Smooth muscle cell (in vitro differentiated cells): ENCODE results near the gene MISFA. TPM values are rescaled to one million over a fixed set of nuclear protein-coding genes. Genes with fewer than 3 reads are reported as not detected.
A peak's percentile ranks its signal among the peaks of the same experiment; 100 is the strongest.
"Not testable (repeated sequence)": the region's sequence is repeated elsewhere in the genome, so short reads cannot be mapped to it uniquely, and the experiment has no call there.

Experiments
- DNase-seq: peaks from one replicate; lab custom pipeline; 2025; ENCODE audit not compliant: unreplicated experiment; lab: John Stamatoyannopoulos, UW
- H2AFZ ChIP-seq: fragments of 200-600 bp; sonication (generic); 2 replicates; pipeline ENCODE4 v1.6.0; 2016; ENCODE audit warnings: antibody characterized with exemption, low read depth, mild to moderate bottlenecking
- H3F3A ChIP-seq: fragments of 200-600 bp; sonication (generic); 2 replicates; pipeline ENCODE4 v1.6.0; 2017; ENCODE audit warnings: antibody characterized with exemption, low read depth
- H3K27ac ChIP-seq: fragments of 200-600 bp; sonication (generic); 2 replicates; pipeline ENCODE4 v1.5.1; 2016; ENCODE audit warnings: low read depth, mild to moderate bottlenecking
- H3K27me3 ChIP-seq: fragments of 200-600 bp; sonication (generic); 2 replicates; pipeline ENCODE4 v1.6.1; 2016; ENCODE audit warnings: low read depth, mild to moderate bottlenecking
- H3K36me3 ChIP-seq: fragments of 200-600 bp; sonication (generic); 2 replicates; pipeline ENCODE4 v1.5.1; 2016; ENCODE audit warnings: low read depth
- H3K4me1 ChIP-seq: fragments of 200-600 bp; sonication (generic); 2 replicates; pipeline ENCODE4 v1.5.1; 2016; ENCODE audit warnings: low read depth
- H3K4me2 ChIP-seq: fragments of 200-600 bp; sonication (generic); 2 replicates; pipeline ENCODE4 v1.6.0; 2016; ENCODE audit warnings: mild to moderate bottlenecking
- H3K4me3 ChIP-seq: fragments of 200-600 bp; sonication (generic); 2 replicates; pipeline ENCODE4 v1.5.1; 2016; ENCODE audit warnings: mild to moderate bottlenecking
- H3K79me2 ChIP-seq: fragments of 200-600 bp; sonication (generic); 2 replicates; pipeline ENCODE4 v1.6.0; 2016; ENCODE audit warnings: low read depth, mild to moderate bottlenecking
- H3K9ac ChIP-seq: fragments of 200-600 bp; sonication (generic); 2 replicates; pipeline ENCODE4 v1.6.0; 2016; ENCODE audit warnings: low read depth
- H3K9me3 ChIP-seq: fragments of 200-600 bp; sonication (generic); replicated peaks from 2 replicates; pipeline ENCODE4 v1.5.1; 2016; ENCODE audit warnings: low read depth
- H4K20me1 ChIP-seq: fragments of 200-600 bp; sonication (generic); 2 replicates; pipeline ENCODE4 v1.6.0; 2016; ENCODE audit warnings: low read depth
- WGBS: methylation state at CpG from one replicate; pipeline ENCODE4 v1.1.7; 2016; ENCODE audit warnings: low lambda C conversion rate; 5-methylcytosine and 5-hydroxymethylcytosine counted together
- polyA plus RNA-seq: library from polyadenylated mRNA; unstranded; fragments of >200 nt; fragmentation: Nextera tagmentation; extraction: Ambion mirVana; gene quantifications from 2 replicates; pipeline ENCODE4 v1.2.1, GENCODE V29; 2016
- total RNA-seq: library from RNA; depleted of rRNA; stranded (reverse); fragments of >200 nt; gene quantifications from 2 replicates; pipeline ENCODE4 v1.2.3, GENCODE V29; 2014
- TF ChIP-seq, protein P1 (sequence below): fragments of 200-600 bp; sonication (generic); IDR thresholded peaks from 2 replicates; pipeline ENCODE4 v1.5.1; 2017; ENCODE audit warnings: borderline replicate concordance, mild to moderate bottlenecking, antibody characterized with exemption; ENCODE audit not compliant: insufficient read depth, poor library complexity, severe bottlenecking

MISFA gene
- total and polyA plus RNA-seq, 2 experiments from 2014 or later: 0.18 to 1.3 TPM

DNA sequence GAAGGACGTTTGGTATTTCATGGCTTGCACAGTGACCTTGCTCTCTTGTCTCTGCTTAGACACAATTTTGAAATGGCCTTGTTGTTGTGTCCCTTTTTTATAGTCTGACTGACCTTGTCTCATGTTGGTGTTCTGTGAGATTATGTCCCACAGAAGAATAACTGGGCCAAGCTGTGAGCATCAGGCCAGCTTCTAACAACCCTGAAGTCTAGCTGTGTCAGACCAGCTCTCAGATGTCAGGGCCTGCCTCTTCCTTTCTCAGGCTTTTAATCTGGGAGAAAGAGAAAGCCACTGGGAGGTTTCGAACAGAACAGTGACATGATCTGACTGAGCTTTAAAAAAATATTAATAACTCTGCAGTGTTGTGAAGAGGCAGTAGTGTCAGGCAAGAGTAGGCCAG is 9.0 kb upstream of the MISFA start:
- H3K79me2 ChIP-seq: peaks cover 60% of the 10 kb centered on the region
- H3K4me1 ChIP-seq: peaks cover 22% of the 10 kb centered on the region
- no peaks in the 10 kb centered on the region for H3F3A ChIP-seq
- H3K9ac ChIP-seq: no peak overlapping the region
- H3K36me3 ChIP-seq: no peaks in the 10 kb centered on the region
- no peaks in the 10 kb centered on the region for H4K20me1 ChIP-seq
- H3K9me3 ChIP-seq: no peaks in the 10 kb centered on the region
- 87% methylated on average over 2 of the region's 2 CpGs for WGBS
- H3K27me3 ChIP-seq: no peaks in the 10 kb centered on the region
- H3K27ac ChIP-seq: no peak overlapping the region
- DNase-seq: no peak
- H3K4me2 ChIP-seq: no peak overlapping the region
- no peak overlapping the region for H3K4me3 ChIP-seq
- TF ChIP-seq, protein P1, sequence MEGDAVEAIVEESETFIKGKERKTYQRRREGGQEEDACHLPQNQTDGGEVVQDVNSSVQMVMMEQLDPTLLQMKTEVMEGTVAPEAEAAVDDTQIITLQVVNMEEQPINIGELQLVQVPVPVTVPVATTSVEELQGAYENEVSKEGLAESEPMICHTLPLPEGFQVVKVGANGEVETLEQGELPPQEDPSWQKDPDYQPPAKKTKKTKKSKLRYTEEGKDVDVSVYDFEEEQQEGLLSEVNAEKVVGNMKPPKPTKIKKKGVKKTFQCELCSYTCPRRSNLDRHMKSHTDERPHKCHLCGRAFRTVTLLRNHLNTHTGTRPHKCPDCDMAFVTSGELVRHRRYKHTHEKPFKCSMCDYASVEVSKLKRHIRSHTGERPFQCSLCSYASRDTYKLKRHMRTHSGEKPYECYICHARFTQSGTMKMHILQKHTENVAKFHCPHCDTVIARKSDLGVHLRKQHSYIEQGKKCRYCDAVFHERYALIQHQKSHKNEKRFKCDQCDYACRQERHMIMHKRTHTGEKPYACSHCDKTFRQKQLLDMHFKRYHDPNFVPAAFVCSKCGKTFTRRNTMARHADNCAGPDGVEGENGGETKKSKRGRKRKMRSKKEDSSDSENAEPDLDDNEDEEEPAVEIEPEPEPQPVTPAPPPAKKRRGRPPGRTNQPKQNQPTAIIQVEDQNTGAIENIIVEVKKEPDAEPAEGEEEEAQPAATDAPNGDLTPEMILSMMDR: no peak
- H2AFZ ChIP-seq: no peak overlapping the region

DNA sequence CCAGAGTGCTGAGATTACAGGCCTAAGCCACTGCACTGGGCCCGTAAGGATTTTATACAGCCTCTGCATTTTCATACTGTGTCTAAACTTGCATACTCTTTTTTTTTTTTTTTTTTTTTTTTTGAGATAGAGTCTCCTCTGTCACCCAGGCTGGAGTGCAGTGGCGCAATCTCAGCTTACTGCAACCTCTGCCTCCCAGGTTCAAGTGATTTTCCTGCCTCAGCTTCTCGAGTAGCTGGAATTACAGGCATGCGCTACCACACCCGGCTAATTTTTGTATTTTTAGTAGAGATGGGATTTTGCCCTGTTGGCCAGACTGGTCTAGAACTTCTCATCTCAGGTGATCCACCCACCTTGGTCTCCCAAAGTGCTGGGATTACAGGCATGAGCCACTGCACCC is 5.5 kb upstream of the MISFA start:
- H3K4me3 ChIP-seq, H2AFZ ChIP-seq, H3K27ac ChIP-seq, DNase-seq, H3K27me3 ChIP-seq, H3K9me3 ChIP-seq, H4K20me1 ChIP-seq, H3K4me2 ChIP-seq, H3K9ac ChIP-seq, H3F3A ChIP-seq, H3K36me3 ChIP-seq: not testable (repeated sequence)
- H3K79me2 ChIP-seq: peaks cover 29% of the 10 kb centered on the region
- WGBS: 94% methylated on average over 5 of the region's 5 CpGs
- peaks cover 13% of the 10 kb centered on the region for H3K4me1 ChIP-seq

DNA sequence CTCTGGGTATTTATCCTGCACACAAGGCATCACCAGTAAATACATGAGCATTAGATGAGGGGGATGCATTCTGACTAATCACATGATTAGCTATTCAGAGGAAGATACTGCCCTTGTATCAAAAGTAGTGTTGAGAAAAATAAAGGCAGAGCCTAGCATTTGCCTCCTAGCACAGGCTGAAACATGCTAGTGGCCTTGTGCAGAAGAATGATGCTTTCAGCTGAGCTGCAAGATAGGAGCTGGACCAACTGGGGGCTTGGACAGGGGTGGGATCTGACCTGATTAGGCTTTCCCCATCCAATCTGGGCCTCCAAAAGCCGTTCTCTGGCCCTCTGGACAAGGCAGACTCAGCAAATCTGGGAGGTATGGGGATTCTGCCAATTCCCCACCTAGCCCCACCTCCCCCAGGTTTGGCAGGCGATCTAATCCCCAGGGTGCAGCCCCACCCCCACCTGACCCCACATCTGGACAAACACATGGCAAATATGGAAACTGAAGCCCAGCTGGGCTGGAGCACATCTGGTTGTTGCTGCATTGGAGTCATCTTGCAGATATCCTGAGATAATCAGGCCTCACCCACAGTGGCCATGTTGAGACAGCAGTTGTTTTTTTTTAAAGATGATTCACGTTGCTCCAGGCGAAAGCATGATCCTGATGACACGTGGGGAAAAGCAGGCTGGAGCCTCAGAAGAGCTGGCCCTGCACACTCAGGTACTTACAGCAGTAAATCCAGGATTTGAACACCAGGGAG is 4.4 kb upstream of the MISFA start:
- peaks cover 19% of the 10 kb centered on the region for H3K79me2 ChIP-seq
- no peak overlapping the region for H3K4me3 ChIP-seq
- TF ChIP-seq, protein P1: no peak
- no peaks in the 10 kb centered on the region for H4K20me1 ChIP-seq
- H3K36me3 ChIP-seq: no peaks in the 10 kb centered on the region
- WGBS: 57% methylated on average over 5 of the region's 5 CpGs
- H3K27me3 ChIP-seq: no peaks in the 10 kb centered on the region
- no peaks in the 10 kb centered on the region for H3K9me3 ChIP-seq
- H3K4me1 ChIP-seq: peaks cover 2% of the 10 kb centered on the region
- no peak for DNase-seq
- H3F3A ChIP-seq: no peaks in the 10 kb centered on the region
- no peak overlapping the region for H3K9ac ChIP-seq
- no peak overlapping the region for H3K4me2 ChIP-seq
- H3K27ac ChIP-seq: peak overlapping the region; percentile 38
- H2AFZ ChIP-seq: no peak overlapping the region

DNA sequence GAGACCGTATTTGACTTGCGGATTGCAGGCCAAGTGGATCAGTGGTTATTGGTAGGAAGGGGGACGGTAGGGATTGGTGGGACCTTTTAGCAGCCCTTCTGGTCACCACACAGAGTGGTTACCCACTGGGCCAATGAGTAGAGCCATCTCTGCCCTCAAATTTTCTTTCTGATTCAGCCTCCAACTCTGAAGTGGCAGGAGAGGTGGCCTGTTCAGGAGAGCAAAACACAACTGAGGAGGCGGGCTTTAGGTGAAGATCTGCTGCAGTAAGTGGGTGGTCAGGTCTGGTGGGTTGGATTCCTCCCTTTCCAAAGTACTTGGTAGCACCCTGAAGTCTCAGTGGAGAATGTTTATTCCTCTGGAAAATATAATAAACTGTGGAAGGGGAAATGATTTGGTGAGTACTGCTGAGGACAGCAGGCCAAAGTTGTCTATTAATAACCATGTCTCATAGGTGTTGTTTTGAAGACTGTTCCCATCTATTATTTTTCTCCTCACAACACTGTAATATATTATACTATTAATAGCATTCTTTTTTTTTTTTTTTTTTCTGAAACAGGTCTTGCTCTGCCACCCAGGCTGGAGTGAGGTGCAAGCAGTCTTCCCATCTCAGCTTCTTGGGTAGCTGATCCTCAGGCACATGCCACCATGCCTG is 1.5 kb downstream of the MISFA start:
- no peak overlapping the region for H3K4me2 ChIP-seq
- H2AFZ ChIP-seq: no peak overlapping the region
- no peaks in the 10 kb centered on the region for H3K4me1 ChIP-seq
- DNase-seq: no peak
- no peaks in the 10 kb centered on the region for H3F3A ChIP-seq
- no peak overlapping the region for H3K4me3 ChIP-seq
- TF ChIP-seq, protein P1: no peak
- no peaks in the 10 kb centered on the region for H3K27me3 ChIP-seq
- no peaks in the 10 kb centered on the region for H3K79me2 ChIP-seq
- WGBS: 97% methylated on average over 4 of the region's 4 CpGs
- H3K9ac ChIP-seq: no peak overlapping the region
- H3K9me3 ChIP-seq: no peaks in the 10 kb centered on the region
- H3K36me3 ChIP-seq: no peaks in the 10 kb centered on the region
- H4K20me1 ChIP-seq: no peaks in the 10 kb centered on the region
- H3K27ac ChIP-seq: no peak overlapping the region
